Activated T-helper 1 cell treated with anti-CD3 and anti-CD28 coated beads, Interleukin-12 subunit alpha, Interleukin-12 subunit beta, Interleukin-2, Interleukin-4 antibody, amounts not matched to agents 30 ng/mL and 10 ng/mL and 1 ng/mL, durations not matched to agents 14 hours and 24 hours and 36 hours (primary cell): ENCODE data around the gene PHKG2. TPM values are rescaled to one million over a fixed set of nuclear protein-coding genes. Genes with fewer than 3 reads are reported as not detected.
A peak's percentile ranks its signal among the peaks of the same experiment; 100 is the strongest.

Experiments
- DNase-seq: peaks from one replicate; pipeline ENCODE4 v3.0.0; 2021; ENCODE audit warnings: low spot score
- H3K27ac Mint-ChIP-seq: one replicate; pipeline ENCODE4 v1.8.0; 2021; ENCODE audit warnings: mild to moderate bottlenecking, mixed read lengths
- H3K27me3 Mint-ChIP-seq: one replicate; pipeline ENCODE4 v1.8.0; 2022; ENCODE audit warnings: mild to moderate bottlenecking, moderate library complexity, mixed read lengths; ENCODE audit not compliant: insufficient read depth
- H3K36me3 Mint-ChIP-seq: one replicate; pipeline ENCODE4 v1.8.0; 2021; ENCODE audit warnings: low read depth, mixed read lengths
- H3K4me1 Mint-ChIP-seq: one replicate; pipeline ENCODE4 v1.8.0; 2021; ENCODE audit warnings: low read depth, mixed read lengths
- H3K4me3 Mint-ChIP-seq: one replicate; pipeline ENCODE4 v1.8.0; 2021; ENCODE audit warnings: mild to moderate bottlenecking, moderate library complexity, mixed read lengths
- H3K9me3 Mint-ChIP-seq: one replicate; pipeline ENCODE4 v1.8.0; 2021; ENCODE audit warnings: mixed read lengths
- intact Hi-C: fragments of 100-400 bp; cut with micrococcal nuclease; formaldehyde crosslinking; loops from one replicate; pipeline ENCODE4 v1.15.1; 2024
- total RNA-seq: library from RNA; stranded (reverse); gene quantifications from 2 replicates; pipeline ENCODE4 v1.2.3, GENCODE V29; 2022

PHKG2 gene
- total RNA-seq, 1 donor from 2014 or later = 43.6 TPM

DNA sequence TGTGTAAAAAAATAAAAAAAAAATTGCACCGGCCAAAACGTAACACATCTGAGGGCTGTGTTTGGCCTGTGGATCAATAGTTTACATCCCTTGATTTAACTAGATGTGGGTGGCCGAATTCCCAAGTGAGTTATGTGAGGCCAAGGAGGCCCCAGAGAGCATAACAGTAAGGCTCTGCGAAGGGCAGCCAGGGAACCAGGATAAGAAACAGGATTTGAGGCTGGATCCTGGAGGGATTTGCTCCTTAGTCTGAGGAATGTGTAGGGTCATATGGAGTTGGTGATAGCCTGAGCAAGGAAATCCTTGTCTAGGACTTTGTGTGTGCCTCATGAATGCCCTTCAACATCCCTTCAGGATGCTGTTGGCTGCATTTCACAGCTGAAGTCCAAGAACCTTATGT, 2.0 kb downstream of the PHKG2 start:
- Mint-ChIP-seq H3K4me1 (peaks cover 19% of the 10 kb centered on the region), H3K27me3 (no peaks in the 10 kb centered on the region), H3K9me3 (no peaks in the 10 kb centered on the region), H3K4me3 (no peak overlapping the region), H3K36me3 (peaks cover 23% of the 10 kb centered on the region), H3K27ac (no peak overlapping the region)
- intact Hi-C loops = no loop called here
- no peak for DNase-seq

DNA sequence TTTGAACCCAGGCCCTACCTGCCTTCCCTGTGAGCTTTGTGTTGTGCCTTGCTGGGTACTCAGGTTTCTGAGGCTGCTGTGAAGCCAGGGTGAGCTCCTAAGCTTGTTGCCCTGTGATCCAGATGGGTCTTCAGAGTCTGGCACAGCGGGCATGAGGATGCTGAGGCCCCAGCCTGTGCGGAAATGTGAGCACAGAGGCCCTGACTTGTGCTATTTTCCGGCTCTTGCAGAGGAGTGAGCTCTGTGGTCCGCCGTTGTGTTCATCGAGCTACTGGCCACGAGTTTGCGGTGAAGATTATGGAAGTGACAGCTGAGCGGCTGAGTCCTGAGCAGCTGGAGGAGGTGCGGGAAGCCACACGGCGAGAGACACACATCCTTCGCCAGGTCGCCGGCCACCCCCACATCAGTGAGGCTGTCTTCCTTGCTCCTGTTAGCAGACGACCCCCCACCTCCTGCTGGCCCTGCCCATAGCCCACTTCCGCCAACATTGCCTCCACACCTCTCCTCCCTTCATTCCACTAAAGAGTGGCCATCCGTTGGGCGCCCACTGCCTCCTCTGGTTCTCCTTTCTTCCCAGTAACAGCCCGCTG, 2.7 kb downstream of the PHKG2 start:
- Mint-ChIP-seq H3K36me3 (peaks cover 25% of the 10 kb centered on the region), H3K4me1 (peaks cover 19% of the 10 kb centered on the region), H3K9me3 (no peaks in the 10 kb centered on the region), H3K27ac (no peak overlapping the region), H3K4me3 (peak overlapping the region; percentile 64), H3K27me3 (no peaks in the 10 kb centered on the region)
- intact Hi-C loops = no loop called here
- DNase-seq = no peak

DNA sequence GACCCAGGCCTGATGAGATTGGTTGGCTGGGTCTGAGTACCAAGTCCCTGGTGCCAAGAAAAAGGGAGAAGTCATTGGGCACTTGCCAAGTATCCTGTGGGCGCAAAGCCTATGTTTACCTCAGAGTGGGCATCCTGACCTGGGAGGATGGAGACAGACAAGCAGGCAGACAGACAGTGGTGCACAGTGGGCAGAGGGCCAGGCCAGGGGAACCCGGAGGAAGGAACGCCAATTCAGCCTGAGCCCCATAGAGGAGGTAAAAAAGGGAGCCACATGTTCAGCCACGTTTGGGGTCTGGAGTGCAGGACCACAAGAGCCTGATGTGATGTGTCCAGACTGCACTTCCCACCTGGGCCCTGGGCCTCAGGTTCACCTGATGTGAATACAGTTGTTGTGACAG, 5.4 kb downstream of the PHKG2 start:
- no peaks in the 10 kb centered on the region for H3K9me3 Mint-ChIP-seq
- DNase-seq = no peak
- H3K27ac Mint-ChIP-seq = no peak overlapping the region
- intact Hi-C loops = no loop called here
- H3K4me3 Mint-ChIP-seq = no peak overlapping the region
- H3K4me1 Mint-ChIP-seq = peaks cover 11% of the 10 kb centered on the region
- H3K36me3 Mint-ChIP-seq = peaks cover 24% of the 10 kb centered on the region
- no peaks in the 10 kb centered on the region for H3K27me3 Mint-ChIP-seq

DNA sequence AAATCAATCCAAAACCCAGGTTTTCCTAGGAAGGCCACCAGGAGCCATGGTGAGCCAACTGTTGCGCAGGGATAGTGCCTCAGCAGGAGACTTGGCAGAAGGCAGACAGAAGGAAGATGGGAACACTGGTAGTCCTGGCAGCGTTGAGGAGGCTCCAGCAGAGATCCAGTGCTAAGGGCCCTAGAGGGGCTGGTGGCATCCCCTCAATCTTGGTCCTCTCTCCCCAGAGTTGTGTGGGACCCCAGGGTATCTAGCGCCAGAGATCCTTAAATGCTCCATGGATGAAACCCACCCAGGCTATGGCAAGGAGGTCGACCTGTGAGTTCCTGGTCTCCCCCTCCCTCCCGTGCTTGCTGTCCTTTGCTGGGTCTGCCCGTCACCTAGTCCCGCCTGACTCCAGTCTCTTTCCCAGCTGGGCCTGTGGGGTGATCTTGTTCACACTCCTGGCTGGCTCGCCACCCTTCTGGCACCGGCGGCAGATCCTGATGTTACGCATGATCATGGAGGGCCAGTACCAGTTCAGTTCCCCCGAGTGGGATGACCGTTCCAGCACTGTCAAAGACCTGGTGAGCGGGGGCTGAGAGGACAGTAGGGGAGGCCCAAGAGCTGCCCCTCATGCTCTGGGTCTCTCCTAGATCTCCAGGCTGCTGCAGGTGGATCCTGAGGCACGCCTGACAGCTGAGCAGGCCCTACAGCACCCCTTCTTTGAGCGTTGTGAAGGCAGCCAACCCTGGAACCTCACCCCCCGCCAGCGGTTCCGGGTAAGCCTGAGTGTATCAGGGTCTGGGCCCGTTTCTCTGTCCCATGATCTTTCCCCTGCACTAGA, 7.9 kb downstream of the PHKG2 start:
- intact Hi-C loops = no loop called here
- Mint-ChIP-seq H3K4me1 (peaks cover 15% of the 10 kb centered on the region), H3K4me3 (no peak overlapping the region), H3K27ac (no peak overlapping the region), H3K27me3 (no peaks in the 10 kb centered on the region), H3K36me3 (peaks cover 17% of the 10 kb centered on the region), H3K9me3 (no peaks in the 10 kb centered on the region)
- DNase-seq = no peak

DNA sequence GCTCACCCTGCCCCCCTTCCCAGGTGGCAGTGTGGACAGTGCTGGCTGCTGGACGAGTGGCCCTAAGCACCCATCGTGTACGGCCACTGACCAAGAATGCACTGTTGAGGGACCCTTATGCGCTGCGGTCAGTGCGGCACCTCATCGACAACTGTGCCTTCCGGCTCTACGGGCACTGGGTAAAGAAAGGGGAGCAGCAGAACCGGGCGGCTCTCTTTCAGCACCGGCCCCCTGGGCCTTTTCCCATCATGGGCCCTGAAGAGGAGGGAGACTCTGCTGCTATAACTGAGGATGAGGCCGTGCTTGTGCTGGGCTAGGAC, 8.5 kb downstream of the PHKG2 start:
- Mint-ChIP-seq H3K27me3 (no peaks in the 10 kb centered on the region), H3K4me1 (peaks cover 12% of the 10 kb centered on the region), H3K27ac (no peak overlapping the region), H3K9me3 (no peaks in the 10 kb centered on the region), H3K4me3 (no peak overlapping the region), H3K36me3 (peaks cover 11% of the 10 kb centered on the region)
- intact Hi-C loops = no loop called here
- DNase-seq = no peak

DNA sequence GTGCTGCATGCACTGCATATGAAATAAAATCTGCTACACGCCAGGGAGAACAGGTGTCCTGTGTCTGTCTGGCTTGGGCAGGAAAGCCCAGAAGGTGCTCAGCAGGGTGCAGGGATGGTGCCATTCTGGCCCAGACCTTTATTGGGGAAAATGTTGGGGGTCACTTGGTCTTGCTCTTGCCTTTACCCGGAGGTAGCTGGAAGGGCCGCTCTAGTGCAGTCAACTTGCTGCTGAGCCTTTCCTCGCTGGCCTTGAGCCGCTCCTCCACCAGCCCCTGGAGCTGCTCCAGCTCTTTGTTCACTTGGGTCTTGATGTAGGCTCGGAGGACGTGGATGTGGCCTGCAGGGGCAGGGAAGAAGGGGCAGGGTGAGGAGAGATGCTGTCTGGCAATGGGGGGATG, 9.1 kb downstream of the PHKG2 start:
- intact Hi-C loops = no loop called here
- no peak overlapping the region for H3K27ac Mint-ChIP-seq
- H3K4me3 Mint-ChIP-seq = no peak overlapping the region
- DNase-seq = no peak
- no peaks in the 10 kb centered on the region for H3K9me3 Mint-ChIP-seq
- peaks cover 11% of the 10 kb centered on the region for H3K36me3 Mint-ChIP-seq
- peaks cover 12% of the 10 kb centered on the region for H3K4me1 Mint-ChIP-seq
- H3K27me3 Mint-ChIP-seq = no peaks in the 10 kb centered on the region

DNA sequence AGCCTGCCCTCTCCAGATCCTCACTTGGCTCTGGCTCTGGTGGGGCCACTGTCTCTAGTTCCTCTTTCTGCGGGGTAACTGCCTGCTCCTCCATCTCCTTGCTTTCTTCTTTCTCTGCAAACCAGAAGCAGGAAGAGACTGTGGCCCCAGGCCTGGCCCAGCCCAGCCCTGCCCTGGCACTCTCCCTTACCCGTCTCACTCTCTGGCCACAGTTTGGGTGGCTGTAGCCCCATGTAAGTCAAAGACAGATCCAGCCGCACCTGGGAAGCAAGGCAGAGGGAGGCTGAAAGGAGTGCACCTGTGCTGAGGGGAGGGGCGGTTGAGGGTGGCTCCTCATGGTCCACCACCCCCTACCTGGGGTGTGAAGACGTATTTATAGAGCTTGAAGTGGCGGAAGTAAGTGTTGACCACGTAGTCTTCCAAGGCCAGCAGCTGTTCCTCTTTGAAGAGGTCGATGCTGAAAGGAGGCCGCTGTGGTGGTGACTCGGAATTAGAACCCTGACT, 10.8 kb downstream of the PHKG2 start:
- H3K9me3 Mint-ChIP-seq = no peaks in the 10 kb centered on the region

DNA sequence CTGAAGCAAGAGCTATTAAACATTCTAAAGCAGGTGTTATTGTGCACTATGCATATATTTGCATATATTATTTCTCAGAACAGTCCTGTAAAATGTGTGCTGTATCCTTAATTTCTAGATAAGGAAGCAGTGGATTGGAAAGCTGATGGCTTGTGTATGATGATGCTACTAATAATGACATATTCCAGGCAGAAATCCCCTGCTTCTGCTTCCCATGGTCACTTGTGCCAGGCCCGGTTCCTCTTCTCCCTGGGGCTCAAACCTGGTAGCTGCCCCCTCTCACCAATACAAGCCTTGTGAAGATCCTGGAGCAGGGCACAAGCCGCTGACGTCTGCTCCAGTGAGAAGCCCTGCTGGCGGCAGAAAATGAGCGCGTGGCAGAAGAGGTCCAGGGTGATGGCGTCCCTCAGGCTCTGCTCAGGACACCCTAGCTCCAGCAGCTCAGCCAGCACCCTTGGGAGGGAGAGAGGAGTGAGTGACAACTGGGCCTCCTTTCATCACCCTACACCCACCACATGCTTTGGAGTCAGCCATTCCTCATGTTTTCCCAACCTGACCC, 11.9 kb downstream of the PHKG2 start:
- DNase-seq = no peak
- Mint-ChIP-seq H3K9me3 (no peaks in the 10 kb centered on the region), H3K4me3 (peak overlapping the region; percentile 93), H3K27ac (no peak overlapping the region), H3K27me3 (no peaks in the 10 kb centered on the region), H3K4me1 (peaks cover 28% of the 10 kb centered on the region), H3K36me3 (peaks cover 15% of the 10 kb centered on the region)
- intact Hi-C loops = loop anchor here (5.0 kb wide), 2 partner anchors 137 to 312 kb away; partner anchors contain the start of genes CTF1, ZNF646 and ZNF668

More for the DNA sequence above, 10.8 kb downstream of the PHKG2 start:
- no peaks in the 10 kb centered on the region for H3K27me3 Mint-ChIP-seq
- no peak for DNase-seq
- peaks cover 28% of the 10 kb centered on the region for H3K4me1 Mint-ChIP-seq
- intact Hi-C loops = no loop called here
- H3K4me3 Mint-ChIP-seq = peak overlapping the region; percentile 27
- H3K27ac Mint-ChIP-seq = no peak overlapping the region
- H3K36me3 Mint-ChIP-seq = peaks cover 16% of the 10 kb centered on the region

DNA sequence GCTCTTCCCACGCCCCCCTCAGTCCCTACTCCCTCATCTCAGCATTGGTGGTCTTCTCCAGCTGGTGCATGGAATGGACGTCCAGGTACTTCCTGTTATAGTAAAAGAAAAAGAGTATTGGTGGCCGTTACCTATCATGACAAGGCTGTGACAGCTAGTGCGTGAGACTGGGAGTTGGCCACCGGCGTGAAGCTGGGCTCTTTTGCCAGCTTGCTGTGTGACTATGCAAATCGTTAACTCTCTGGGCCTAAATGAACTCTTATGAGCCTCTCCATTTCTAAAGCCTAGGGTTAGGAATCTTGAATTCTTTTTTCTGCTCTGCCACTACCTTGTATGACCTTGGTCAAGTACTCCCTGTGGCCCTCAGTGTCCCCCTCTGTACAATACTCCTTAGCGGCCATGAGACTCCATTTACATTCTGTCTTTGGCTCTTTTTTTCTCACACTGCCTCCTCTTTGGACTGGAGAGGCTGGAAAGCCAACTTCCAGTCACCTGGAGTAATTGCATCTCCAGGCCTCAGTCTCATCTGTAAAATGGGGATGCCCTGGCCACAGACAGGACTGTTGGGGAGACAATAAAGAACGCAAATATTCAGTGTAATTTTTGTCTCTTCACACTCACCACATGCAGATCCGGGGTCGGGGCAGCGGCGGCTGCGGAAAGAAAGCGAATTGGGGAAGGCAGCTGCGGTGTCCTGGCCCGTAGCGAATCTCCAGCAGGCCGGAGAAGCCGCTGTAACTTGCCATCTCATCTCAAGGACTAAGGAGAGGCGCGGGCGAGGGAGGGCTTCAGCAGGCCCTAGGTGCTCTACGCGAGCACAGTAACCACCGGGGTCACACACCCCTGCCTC, 12.6 kb downstream of the PHKG2 start:
- Mint-ChIP-seq H3K27ac (peak overlapping the region; percentile 49), H3K9me3 (no peaks in the 10 kb centered on the region), H3K36me3 (peaks cover 21% of the 10 kb centered on the region), H3K4me1 (peaks cover 28% of the 10 kb centered on the region), H3K4me3 (peak overlapping the region; percentile 93), H3K27me3 (no peaks in the 10 kb centered on the region)
- no peak for DNase-seq
- intact Hi-C loops = loop anchor here (5.0 kb wide), 2 partner anchors 136 to 311 kb away; partner anchors contain the start of genes CTF1, ZNF646 and ZNF668

DNA sequence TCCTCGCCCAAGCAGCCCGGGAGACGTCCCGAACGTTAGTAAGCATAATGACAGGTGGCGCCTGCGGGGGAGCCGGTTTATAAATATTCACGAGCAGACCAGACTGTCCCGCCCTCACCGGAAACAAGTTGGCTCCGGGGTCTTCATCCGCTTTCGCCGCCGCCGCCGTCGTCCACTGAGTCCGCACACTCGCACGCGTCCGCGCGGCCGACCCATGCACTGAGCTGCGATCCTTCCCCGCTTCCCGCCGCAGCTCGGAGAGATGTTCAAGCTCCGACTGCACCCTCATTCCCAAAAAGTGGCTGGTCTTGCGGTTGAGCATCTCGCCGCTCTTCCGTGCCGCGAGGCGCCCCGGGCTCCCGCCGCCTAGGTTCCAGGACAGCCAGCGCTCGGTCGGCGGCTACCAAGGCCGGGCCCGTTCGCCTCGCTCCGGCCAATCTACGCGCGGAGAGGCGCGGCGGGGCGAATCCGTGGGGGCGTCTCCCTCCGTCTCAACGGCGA, 13.3 kb downstream of the PHKG2 start:
- intact Hi-C loops = loop anchor here (5.0 kb wide), 2 partner anchors 136 to 311 kb away; partner anchors contain the start of genes CTF1, ZNF646 and ZNF668
- H3K27ac Mint-ChIP-seq = peak overlapping the region; percentile 82
- H3K9me3 Mint-ChIP-seq = no peaks in the 10 kb centered on the region
- no peaks in the 10 kb centered on the region for H3K27me3 Mint-ChIP-seq
- DNase-seq = peak; percentile 17
- peaks cover 28% of the 10 kb centered on the region for H3K4me1 Mint-ChIP-seq
- H3K36me3 Mint-ChIP-seq = peaks cover 23% of the 10 kb centered on the region
- H3K4me3 Mint-ChIP-seq = peak overlapping the region; percentile 93

DNA sequence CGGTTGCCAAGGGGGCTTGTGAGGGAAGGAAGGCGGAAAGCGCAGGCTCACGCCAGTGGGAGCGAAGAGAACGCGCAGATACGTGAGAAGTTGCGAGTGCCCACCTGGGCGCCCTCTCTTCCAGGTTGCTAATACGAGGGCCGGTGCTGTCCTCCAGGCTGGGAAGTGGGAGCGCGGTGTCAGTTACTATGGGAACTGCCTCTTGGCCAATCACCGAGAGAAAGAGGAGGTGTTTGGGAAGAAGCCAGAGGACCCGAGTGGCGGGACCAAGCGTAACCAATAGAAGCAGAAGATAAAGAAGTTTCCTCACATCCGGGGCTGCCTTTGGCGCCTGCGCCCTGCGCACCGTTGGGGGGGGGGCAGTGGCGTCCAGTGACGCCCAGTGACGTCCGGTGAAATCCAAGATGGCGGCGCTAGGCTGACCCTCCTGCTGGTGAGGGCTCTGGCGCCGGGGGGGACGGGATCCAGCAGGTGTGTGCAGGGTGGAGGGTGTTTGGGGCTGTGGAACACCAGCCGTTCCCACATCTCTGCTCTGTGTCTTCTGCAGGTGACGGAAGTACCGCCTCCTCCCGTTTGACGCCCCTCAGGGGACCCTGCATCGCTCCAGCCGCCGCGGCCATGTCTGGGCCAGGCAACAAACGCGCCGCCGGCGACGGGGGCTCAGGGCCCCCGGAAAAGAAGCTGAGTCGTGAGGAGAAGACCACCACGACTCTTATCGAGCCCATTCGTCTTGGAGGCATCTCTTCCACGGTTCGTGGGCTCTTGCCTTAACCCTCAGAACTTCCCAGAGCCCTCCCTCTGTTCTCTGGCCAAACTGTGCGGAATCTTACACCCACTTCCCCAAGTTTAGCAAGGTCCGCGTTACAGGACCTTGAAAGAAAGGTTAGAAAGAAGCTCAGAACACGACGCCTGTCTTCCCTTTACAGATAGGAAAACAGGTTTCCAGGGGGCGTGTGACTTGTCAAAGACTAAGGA, 14.0 kb downstream of the PHKG2 start, which contains the start of the genes CFAP119 and RNF40:
Gene CFAP119, minus strand, starts transcription at position 135 of the 975 bp plus-strand sequence. CDS start 314 bp downstream, outside the sequence.
Gene RNF40, plus strand, starts transcription at position 395 of the 975 bp plus-strand sequence. Its CDS starts 224 bp downstream, at position 619.
- H3K4me3 Mint-ChIP-seq = peak within 1 kb of the TSS; percentile 93
- peak; percentile 95 for DNase-seq
- no peaks in the 10 kb centered on the region for H3K9me3 Mint-ChIP-seq
- peak within 1 kb of the TSS; percentile 82 for H3K27ac Mint-ChIP-seq
- intact Hi-C loops = loop anchor here (1.0 to 5.0 kb wide), 8 partner anchors 13 to 310 kb away; partner anchors contain the start of genes CTF1, FBRS, FBXL19 and PHKG2
- peaks cover 28% of the 10 kb centered on the region for H3K4me1 Mint-ChIP-seq
- H3K27me3 Mint-ChIP-seq = no peaks in the 10 kb centered on the region
- peaks cover 28% of the 10 kb centered on the region for H3K36me3 Mint-ChIP-seq
